Stimulated activated CD8-positive, alpha-beta memory T cell treated with anti-CD3 and anti-CD28 coated beads, Interleukin-15, amount 100 ng/mL, for 4 hours (primary cell): Measurements from ENCODE around the gene DOP1B.
"Not testable (repeated sequence)": the region's sequence is repeated elsewhere in the genome, so short reads cannot be mapped to it uniquely, and the experiment has no call there.

Experiments used
- DNase-seq, 2 donors: peaks; one replicate each; pipeline ENCODE4 v3.0.0-alpha.2; 2020; ENCODE audit warnings: low read depth in 2 of 2

DOP1B gene

GRCh38 chr21:36134803-36135390 lies 21.7 kb upstream of the DOP1B start, which contains the start of gene CBR3:
Gene CBR3, plus strand, starts transcription at chr21:36135079. Its CDS starts 114 bp downstream, at chr21:36135193.
- no peak for DNase-seq

GRCh38 chr21:36135391-36136102 lies 21.1 kb upstream of the DOP1B start:
- DNase-seq = peak in 1 of 2 donors; percentile 28

- not testable (repeated sequence) for DNase-seq
Observed at GRCh38 chr21:36139791-36140190, 16.8 kb upstream of the DOP1B start.

GRCh38 chr21:36141513-36141925 lies 15.1 kb upstream of the DOP1B start:
- DNase-seq = peak; percentile 51 to 85

GRCh38 chr21:36144233-36144632 lies 12.4 kb upstream of the DOP1B start:
- not testable (repeated sequence) for DNase-seq

GRCh38 chr21:36145259-36145658 lies 11.4 kb upstream of the DOP1B start:
- no peak for DNase-seq

- DNase-seq = no peak
Observed at GRCh38 chr21:36147911-36148310, 8.7 kb upstream of the DOP1B start.

- no peak for DNase-seq
Observed at GRCh38 chr21:36148886-36149285, 7.7 kb upstream of the DOP1B start.

GRCh38 chr21:36149788-36150711 lies 6.6 kb upstream of the DOP1B start:
- no peak for DNase-seq

- DNase-seq = no peak
Observed at GRCh38 chr21:36155603-36156338, 853 bp upstream of the DOP1B start.

- peak; percentile 99 to 100 for DNase-seq
Observed at GRCh38 chr21:36156339-36156814, 247 bp upstream of the DOP1B start.

- DNase-seq = no peak
Observed at GRCh38 chr21:36159356-36159921, 2.8 kb downstream of the DOP1B start.

GRCh38 chr21:36160850-36161178 lies 4.2 kb downstream of the DOP1B start:
- no peak for DNase-seq

- no peak for DNase-seq
Observed at GRCh38 chr21:36162631-36163030, 6.0 kb downstream of the DOP1B start.

GRCh38 chr21:36163750-36164741 lies 7.4 kb downstream of the DOP1B start:
- DNase-seq = no peak

- DNase-seq = no peak
Observed at GRCh38 chr21:36165356-36165755, 8.7 kb downstream of the DOP1B start.

- DNase-seq = no peak
Observed at GRCh38 chr21:36166705-36167104, 10.1 kb downstream of the DOP1B start.

GRCh38 chr21:36167541-36167940 lies 10.9 kb downstream of the DOP1B start:
- DNase-seq = no peak

GRCh38 chr21:36169470-36170128 lies 13.0 kb downstream of the DOP1B start:
- no peak for DNase-seq

GRCh38 chr21:36170823-36171222 lies 14.2 kb downstream of the DOP1B start:
- no peak for DNase-seq
